ENCODE results near the gene MAVS.
A peak's percentile ranks its signal among the peaks of the same experiment; 100 is the strongest.
"Not testable (repeated sequence)": the region's sequence is repeated elsewhere in the genome, so short reads cannot be mapped to it uniquely, and the experiment has no call there.

The MAVS gene

DNA sequence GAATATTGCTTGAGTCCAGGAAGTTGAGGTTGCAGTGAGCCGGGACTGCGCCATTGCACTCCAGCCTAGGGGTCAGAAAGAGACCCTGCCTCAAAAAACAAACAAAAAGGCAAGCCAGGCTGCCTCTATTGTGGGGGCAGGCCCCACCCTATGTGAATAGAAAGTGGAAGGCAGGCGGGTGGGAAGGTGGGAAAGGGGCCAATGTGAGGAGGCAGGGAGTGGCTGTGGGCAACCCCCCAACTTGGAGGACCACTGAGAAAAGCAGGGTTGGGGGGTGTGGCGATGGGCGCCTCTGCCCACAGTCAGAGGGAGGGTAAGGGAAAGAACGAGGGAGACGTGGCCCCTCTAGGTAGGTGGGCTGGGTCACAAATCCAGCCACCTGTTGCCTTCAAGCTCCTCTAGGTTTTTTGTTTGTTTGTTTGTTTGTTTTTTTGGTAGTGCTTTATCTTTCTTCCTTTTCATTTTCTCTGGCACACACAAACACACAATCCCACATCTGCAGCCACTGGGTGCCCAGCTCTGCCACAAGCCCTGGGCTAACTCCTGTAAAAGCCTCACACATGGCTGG is 31.6 kb upstream of the MAVS start:
- no peak for FAIRE-seq
- DNase-seq (ENCODE audit: insufficient read length, low spot score) = no peak

DNA sequence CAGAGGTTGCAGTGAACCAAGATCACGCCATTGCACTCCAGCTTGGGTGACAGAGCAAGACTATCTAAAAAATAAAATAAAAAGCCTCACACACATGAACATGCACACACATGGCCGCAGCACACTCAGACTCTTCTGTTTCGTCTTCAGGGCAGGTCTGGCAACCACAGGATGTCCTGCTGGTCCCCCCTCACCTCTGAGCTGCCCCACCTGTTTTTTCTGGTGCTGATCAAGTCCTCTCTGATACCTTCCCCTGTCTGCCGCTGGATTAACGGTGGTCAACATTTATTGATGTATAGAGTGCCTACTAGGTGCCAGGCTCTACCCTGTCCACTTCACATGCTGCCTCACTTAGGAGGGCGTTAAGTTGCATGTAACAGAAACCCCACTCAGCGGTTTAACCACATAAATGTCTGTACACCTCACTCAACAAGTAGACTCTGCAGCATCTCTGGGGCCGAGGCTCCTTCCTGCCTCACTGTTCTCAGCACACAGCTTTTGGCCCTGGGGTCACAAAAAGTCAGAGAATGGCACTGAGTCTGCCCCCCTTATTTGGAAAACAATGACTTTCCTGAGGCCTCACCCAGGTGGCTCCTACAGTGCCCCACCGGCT is 30.8 kb upstream of the MAVS start:
- FAIRE-seq (no peak), DNase-seq (ENCODE audit: insufficient read length, low spot score) (no peak)

DNA sequence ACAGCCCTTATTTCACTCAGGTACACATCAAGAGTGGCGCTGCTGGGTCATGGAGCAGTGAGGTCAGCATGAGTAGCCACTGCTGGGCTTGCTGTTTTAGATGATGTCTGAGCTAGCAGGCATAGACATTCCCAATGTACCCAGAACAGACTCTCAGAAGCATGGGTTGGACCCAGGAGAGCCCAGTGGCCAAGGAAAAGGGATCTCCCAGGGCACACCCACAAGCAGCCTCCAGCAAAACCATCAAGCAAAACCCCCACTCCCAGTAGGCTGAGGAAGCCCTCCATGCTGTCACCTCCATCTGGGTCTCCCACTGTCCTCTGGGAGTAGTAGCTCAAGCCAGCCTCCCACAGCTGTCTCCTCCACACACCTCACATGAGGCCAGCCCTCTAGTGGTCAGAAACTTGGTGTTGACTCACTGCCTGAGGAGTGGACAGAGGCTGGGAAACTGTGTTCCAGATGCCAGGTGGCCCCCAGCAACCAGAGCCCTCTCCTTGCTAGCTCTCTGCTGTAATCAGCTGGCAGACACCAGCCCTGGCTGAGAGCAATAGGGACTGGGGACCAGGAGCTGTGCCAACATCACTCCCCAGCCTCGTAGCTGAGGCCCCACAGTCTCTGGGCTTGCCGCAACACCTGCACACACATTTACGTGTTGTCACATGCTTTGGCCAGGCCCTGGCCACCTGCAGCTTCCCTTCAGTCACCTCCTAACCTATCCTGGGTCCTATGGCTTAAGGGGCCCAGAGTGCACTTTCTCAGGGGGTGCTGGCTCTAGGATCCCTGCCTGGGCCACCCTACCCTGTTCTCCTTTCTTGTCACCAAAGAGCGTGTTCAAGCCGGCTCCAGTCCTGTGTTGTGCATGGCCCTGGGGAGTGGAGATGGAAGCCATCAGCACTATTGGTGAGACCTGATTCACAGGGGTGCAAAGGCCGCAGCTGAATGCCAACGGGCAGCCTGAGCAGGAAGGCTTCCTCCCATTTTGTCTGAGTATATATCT is 28.2 kb upstream of the MAVS start:
- FAIRE-seq = no peak
- DNase-seq (ENCODE audit: insufficient read length, low spot score) = no peak

DNA sequence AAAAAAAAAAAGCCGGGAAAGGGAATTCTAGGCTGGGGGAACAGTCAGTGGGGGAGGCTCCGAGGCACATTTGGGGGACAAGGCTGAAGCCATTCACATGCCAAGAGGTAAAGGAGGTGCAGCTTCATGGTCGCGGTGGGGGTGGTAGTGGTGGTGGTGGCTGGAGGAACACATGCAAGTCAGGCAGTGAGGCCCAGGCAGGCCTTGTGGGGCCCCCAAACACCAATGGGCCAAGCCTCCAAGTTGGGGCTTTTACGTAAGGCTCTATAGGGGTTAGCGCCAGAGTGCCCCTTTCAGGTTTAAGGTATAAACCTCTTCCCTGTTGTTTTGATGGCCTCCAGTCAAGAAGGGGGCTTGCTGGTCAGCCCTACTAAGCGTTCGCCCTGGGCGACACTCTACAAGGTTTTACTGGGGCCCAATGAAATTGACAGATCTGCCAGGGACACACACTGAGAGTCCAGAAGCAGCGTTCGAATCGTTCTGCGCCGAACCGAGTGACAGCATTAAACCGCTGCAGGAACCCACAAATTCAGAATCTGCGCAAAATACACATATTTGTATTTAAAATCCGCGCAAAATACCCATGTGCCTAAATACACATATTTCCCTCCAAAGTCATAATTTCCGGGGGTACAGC is 27.1 kb upstream of the MAVS start:
- no peak for FAIRE-seq
- no peak for DNase-seq (ENCODE audit: insufficient read length, low spot score)

DNA sequence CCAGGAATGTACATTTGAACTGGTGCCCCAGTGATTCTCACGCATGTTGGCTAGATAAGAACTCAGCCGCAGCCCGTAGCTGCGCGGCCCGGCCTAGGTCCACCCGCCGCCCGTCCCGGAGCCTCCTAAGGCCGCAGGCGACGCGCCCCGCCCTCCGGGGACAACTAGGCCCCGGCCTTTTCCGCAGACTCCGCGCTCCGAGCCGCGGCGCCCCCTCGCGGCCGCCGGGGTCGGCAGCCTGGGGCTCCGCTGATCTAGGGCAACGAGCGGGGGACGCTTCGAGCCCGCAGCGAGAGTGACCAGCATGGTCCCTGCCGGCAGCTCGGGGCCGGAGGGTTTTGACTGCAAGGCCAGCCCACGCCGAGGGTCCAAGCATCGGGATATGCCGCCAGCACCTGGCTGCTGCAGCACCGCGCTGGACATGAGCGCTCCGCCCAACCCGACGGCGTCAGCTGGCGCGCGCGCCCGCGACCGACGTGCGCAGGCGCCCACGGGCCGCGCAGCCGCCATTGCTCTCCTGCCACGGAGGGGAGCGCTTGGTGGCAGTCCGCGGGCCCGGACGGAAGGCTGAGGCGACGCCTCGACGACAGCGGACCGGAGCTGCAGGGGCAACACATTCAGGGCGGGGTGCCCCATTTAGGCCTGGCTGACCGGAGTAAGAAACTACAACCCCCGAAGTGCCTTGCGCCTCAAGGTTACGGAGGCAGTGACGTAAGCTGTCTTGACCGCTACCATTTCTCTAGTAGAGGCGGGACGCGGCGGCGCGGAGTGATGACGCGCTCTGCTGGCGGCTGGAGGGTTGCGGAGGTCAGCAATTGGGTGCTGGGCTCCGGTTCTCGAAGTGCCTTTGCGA is 26.4 kb upstream of the MAVS start, which contains the start of gene AP5S1:
AP5S1 (plus strand) TSS at position 500 of the 853 bp plus-strand sequence. CDS start 1,571 bp downstream, outside the sequence.
- FAIRE-seq (peak; percentile 93), DNase-seq (ENCODE audit: insufficient read length, low spot score) (peak; percentile 83)

DNA sequence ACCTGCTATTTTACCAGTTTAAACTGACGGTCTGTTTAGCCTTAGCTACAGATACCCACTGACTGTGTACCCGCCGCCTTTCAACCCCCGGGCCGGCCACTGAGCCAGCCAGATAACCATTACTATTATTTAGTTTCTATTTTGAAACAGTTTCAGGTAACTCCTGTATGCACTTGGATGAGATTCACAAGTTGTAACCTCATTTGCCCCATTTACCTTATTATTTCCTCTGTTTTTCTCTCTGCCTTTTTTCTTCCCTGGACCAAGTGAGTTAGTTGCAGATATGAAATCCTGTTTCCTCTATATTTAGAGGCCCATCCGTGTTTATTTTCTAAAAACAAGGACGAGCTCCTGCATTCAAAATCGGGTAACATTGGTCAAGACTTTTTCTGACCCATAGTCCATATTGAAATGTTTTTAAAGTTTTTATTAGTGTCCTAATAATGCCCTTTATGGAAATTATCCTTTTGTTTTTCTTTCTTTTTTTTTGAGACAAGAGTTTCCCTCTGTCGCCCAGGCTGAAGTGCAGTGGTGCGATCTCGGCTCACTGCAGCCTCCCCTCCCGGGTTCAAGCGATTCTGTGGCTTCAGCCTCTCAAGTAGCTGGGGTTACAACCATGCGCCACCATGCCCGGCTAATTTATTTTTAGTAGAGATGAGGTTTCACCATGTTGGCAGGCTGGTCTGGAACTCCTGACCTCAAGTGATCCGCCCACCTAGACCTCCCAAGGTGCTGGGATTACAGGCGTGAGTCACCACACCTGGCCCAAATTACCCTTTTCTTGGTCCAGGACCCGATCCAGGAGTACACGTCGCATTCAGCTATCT is 25.5 kb upstream of the MAVS start:
- DNase-seq (ENCODE audit: insufficient read length, low spot score) (no peak), FAIRE-seq (no peak)

DNA sequence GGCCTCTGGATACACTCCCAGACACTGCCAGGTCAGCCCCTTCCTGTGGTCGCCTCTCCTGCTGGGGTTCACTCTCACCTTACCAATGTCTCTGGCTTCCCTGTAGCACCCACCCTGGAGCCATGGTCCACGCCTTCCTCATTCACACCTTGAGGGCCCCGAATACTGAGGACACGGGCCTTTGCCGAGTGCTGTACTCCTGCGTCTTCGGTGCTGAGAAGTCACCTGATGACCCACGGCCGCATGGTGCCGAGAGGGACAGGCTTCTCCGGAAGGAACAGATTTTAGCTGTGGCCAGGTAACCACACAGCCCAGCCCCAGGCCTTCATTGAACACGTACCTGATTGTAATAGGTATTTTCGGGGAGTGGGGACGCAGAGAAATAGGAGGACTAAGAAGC is 24.6 kb upstream of the MAVS start:
- FAIRE-seq (no peak), DNase-seq (ENCODE audit: insufficient read length, low spot score) (no peak)

DNA sequence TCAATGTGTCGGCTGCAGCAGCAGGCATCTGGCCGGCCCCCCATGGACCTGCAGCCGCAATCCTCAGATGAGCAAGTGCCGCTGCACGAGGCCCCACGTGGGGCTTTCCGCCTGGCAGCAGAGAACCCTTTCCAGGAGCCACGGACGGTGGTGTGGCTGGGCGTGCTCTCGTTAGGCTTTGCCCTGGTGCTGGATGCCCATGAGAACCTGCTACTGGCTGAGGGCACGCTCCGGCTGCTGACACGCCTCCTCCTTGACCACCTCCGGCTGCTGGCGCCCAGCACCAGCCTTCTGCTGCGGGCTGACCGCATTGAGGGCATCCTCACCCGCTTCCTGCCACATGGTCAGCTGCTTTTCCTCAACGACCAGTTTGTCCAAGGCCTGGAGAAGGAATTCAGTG is 22.8 kb upstream of the MAVS start:
- no peak for FAIRE-seq
- DNase-seq (ENCODE audit: insufficient read length, low spot score) = no peak

DNA sequence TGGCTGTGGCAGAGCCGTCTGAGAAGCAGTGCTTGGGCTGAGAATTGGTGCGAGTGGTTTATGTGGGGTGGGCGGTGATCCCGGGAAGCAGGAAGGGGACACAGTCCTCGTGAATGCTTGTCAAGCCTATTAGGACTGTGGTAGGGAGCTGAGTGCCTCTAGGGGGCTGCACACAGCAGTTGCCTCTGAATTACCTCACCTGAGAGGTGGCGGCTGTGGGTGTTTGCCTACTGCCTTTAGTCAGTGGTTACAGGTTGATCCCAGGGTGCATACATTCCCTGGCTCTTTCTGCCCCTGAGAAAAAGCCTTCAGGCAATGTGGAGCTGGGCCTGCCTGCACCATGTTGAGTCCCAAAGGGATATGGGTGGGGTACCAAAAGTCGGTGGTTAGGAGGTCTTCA is 21.1 kb upstream of the MAVS start:
- no peak for FAIRE-seq
- DNase-seq (ENCODE audit: insufficient read length, low spot score) = no peak

DNA sequence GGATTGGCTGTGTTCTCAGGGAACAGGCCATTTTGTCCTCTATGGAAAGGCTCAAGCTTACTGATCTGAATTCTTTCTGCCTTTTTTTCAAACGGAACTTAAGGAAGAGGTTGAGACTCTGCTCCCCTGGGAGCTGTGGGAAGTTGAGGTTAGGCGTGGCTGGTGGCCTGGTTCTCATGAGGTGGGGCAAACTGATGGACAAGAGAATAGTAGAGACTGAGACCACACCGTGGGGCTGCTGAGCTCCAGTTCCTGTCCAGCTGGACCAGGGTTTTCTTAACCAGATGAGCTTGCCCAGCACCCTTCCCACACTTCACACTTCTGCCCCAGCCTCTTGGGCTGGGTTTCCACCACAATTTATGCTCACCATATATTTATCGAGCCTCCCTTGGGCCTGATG is 20.2 kb upstream of the MAVS start:
- FAIRE-seq = no peak
- no peak for DNase-seq (ENCODE audit: insufficient read length, low spot score)

DNA sequence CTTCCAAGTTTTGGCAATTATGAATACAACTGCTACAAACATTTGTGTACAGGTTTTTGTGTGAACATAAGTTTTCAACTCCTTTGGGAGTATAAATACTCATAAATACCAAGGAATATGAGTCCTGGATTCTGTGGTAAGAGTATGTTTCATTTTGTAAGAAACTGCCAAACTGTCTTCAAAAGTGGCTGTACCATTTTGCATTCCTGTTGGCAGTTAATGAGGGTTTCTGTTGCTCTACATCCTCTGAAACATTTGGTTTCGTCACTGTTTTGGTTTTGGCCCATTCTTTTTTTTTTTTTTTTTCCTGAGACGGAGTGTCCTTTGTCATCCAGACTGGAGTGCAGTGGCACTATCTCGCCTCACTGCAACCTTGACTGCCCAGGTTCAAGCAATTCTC is 17.8 kb upstream of the MAVS start:
- DNase-seq (ENCODE audit: insufficient read length, low spot score) = no peak
- FAIRE-seq = no peak

DNA sequence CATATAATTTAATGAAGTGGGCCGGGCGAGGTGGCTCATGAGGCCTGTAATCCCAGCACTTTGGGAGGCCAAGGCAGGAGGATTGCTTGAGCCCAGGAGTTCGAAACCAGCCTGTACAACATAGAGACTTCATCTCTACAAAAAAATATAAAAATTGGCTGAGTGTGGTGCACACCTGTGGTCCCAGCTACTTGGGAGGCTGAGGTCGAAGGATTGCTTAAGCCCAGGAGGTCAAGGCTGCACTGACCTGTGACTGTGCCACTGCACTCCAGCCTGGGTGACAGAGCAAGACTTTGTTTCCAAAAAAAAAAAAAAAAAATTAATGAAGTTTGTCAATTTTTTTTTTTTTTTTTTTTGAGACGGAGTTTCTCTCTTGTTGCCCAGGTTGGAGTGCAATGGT is 16.7 kb upstream of the MAVS start:
- not testable (repeated sequence) for FAIRE-seq; DNase-seq (ENCODE audit: insufficient read length, low spot score)

DNA sequence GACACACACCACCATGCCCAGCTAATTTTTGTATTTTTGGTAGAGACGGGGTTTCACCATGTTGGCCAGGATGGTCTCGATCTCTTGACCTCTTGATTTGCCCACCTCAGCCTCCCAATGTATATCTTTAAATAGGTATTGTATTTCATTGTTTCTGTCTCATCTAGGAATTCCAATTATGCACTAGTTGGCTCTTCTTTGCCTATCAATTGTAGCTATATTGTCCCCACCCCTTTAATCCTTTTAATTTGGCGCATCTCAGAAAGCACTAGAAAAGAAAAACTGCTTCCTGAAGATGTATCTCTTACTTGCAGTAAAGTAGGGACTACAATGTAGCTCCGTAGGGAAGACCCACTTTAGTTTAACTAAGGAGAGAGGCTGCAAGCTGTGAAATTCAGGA is 10.5 kb upstream of the MAVS start:
- FAIRE-seq (no peak), DNase-seq (ENCODE audit: insufficient read length, low spot score) (no peak)

DNA sequence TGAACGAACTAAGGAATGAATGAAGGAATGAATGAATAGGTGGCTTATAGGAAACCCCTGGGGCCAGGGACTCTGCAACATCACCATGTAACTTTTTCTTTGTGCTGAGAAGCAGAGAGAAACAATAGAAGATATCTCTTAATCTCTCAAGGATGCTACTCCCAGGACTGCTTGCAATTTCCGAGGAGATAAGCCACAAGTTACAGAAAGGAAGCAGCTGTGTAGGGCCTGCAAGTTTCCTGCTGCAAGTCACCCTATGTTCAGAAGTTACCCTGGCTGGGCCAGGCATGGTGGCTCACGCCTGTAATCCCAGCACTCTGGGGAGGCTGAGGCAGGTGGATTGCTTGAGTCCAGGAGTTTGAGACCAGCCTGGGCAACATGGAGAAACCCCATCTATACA is 7.3 kb upstream of the MAVS start:
- no peak for DNase-seq (ENCODE audit: insufficient read length, low spot score)
- no peak for FAIRE-seq

DNA sequence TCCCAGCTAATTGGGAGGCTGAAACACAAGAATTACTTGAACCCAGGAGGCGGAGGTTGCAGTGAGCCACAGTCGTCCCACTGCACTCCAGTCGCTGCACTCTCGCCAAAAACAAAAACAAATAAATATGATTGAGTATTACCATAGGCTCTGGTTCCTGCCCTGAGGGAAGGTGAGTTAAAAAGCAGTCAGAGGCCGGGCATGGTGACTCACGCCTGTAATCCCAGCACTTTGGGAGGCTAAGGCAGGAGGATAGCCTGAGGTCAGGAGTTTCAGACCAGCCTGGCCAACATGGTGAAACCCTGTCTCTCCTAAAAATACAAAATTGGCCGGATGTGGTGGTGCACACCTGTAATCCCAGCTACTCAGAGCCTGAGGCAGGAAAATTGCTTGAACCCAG is 6.4 kb upstream of the MAVS start:
- not testable (repeated sequence) for DNase-seq (ENCODE audit: insufficient read length, low spot score); FAIRE-seq

DNA sequence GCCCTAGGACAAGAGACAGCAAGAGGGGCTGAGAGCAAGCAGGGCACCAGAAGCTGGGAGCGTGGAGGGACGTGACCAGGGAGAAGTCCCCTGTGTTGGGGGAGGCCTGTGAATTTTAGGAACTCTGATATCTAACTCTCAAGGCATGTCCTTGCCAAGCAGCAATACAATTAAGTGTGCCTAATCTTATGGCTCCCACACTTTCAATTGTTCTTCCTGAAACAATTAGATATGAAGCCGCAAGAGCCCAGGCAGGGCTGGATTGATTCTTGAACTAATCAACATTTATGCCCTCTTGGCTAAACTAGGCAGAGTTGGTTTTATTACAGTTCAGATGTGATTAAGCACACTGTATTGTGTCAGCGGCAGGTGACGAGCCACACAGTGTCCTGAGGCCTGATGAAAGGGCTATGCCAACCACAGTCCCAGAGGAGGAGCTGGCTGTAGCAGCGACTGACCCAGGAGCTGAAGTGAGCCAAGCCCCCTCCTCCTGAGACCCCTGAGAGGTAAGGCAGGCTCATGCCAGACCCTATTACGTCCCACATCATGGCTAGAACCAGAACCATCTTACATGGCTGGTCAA is 4.2 kb upstream of the MAVS start:
- no peak for DNase-seq (ENCODE audit: insufficient read length, low spot score)
- no peak for FAIRE-seq

DNA sequence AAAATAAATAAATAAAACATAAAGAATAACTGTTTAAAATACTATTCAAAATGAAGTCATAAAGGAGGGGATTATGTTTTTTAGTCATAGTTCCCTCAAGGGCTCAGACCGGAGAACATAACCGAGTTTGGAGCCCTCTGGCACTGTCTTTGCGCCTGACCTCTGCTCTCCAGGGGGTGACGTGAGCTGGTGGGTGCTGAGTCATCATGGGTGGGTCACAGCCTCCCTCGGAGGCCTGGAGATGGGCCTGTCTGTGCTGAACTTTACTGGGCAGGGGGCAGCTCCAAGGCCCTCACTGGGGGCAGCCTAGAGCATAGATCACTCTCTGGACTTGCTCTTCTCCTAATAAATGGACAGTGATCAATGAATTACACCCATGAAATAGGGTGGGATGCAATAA is 3.1 kb upstream of the MAVS start:
- FAIRE-seq = no peak
- no peak for DNase-seq (ENCODE audit: insufficient read length, low spot score)

DNA sequence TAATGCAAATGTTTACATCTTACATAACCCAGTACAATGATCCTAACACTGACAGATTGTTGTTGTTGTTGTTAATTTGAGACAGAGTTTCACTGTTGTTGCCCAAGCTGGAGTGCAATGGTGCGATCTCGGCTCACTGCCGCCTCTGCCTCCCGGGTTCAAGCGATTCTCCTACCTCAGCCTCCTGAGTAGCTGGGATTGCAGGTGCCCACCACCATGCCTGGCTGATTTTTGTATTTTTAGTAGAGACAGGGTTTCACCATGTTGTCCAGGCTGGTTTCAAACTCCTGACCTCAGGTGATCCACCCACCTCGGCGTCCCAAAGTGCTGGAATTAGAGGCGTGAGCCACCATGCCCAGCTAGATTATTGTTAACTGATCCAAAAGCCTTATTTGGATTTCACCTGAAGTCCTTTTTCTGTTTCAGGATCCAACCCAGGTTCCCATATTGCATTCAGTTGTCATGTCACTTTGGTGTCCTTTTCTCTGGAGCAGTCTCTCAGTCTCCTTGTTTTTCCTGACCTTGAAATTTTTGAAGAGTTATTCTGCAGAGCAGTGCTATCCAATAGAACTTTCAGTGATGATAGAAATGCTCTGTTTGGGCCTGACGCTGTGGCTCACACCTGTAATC is 2.5 kb upstream of the MAVS start:
- not testable (repeated sequence) for DNase-seq (ENCODE audit: insufficient read length, low spot score); FAIRE-seq

DNA sequence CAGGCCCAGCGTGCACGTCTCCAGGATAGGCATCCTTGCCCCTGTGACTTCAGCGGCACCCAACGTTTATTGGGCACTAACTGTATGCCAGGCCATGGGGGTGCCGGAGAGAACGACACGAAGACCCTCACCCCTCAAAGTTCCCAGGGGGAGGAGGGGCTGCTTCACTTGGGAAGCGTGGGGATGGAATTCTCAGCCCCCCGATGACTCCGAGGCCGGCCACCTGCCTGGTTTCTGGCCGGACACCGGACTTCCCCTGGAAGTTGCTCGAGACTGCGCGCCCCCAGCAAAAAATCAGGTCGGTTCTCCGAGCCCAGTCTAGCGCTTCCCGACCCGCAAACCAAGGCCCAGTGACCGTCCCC is 275 bp upstream of the MAVS start:
- FAIRE-seq (no peak), DNase-seq (ENCODE audit: insufficient read length, low spot score) (no peak)

Measured in GM19239 (cell line).